Heart left ventricle (tissue), 13 donors: ENCODE data around the gene PLA2G12B.

Source experiments
- POLR2A ChIP-seq, 2 donors: fragments of 450-650 bp; IDR thresholded peaks; one replicate each; pipeline ENCODE4 v1.6.1; 2017; ENCODE audit warnings: antibody characterized with exemption in 2 of 2, mild to moderate bottlenecking in 2 of 2, moderate library complexity in 2 of 2
- TF ChIP-seq, protein P1 (sequence below), 12 donors: fragments of 200-600 bp; sonication (generic) in 4 of 12; IDR thresholded peaks; one replicate each; pipeline versions ENCODE4 v1.5.0 to v1.8.0; 2018 to 2022; ENCODE audit warnings: antibody characterized with exemption in 12 of 12, mild to moderate bottlenecking in 5 of 12
- donor health status: ischemic (EF 13 %, LVEDD 7.1; RV severe dilation, severe dysfunction).
- donor health status: DM: no; HTN: yes; CAD: no.
- donor health status: DM: no; HTN: no; CAD: no.
- donor health status: ischemic (EF 25% LVEDD 6.9; RV normal size, moderate dysfunction).
- donor health status: ischemic (EF 25% LVEDD 5.7; RV mildly dilated, moderate dysfunction).
- donor health status: ischemic (EF 35%, LVEDD 5.7; RV mildly dilated, moderate dysfunction).
- donor health status: nonischemic (EF 11% LVEDD 7.7; RV severe dilation, severe dysfunction).
- donor health status: DM: yes; HTN: yes; CAD: no.
- donor health status: PGD.
- donor health status: ischemic (EF 29% LVEDD 5.4; RV normal size, mild dysfunction).
- donor health status: nonischemic (EF 23%, LVEDD 6.1; RV moderate dilation, normal function).

DNA sequence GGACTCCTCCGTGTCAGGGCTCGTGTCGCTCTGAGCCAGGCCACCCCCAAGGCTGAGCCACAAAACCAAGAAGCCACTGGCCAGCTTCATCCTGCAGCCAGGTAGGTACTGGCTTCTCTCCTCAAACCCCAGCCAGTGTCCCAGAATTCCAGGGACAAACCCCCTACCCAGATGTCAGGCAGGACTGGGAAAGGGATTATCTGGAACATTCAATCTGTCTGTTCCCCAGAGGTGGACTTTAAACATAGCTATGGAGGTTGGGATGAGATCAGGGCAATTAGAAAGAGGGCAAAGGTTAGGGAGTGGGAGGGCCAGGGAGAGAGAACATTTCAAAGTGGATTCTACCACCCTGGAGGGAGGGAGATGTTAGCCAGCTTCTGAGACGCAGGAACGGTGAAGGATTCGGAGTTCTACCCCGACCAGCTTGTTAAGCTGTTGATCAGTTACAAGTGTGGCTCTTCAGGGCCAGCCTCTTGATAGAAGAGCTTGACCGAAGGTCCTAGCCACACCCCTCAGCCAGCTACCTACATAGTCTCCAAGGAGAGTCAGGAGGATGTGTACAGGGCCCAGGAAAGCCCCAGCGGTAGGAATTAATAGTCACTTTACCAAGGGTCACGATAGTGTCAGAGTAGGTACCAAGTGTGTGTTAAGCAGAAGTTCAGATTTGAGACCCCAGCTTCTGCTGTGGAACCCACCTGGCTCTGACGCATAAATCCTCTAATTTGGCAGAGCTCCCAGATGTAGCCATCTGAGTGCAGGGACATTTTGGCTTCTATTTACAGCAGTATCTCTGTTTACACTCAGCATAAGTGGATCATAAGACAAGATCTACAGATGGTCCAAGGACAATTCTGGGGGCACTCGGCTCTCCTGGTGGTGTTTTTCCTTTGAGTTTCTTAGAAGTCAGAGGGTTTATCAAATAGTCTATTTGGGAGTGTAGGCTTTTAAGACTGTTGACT, at the start of gene PLA2G12B:
- TF ChIP-seq, protein P1, sequence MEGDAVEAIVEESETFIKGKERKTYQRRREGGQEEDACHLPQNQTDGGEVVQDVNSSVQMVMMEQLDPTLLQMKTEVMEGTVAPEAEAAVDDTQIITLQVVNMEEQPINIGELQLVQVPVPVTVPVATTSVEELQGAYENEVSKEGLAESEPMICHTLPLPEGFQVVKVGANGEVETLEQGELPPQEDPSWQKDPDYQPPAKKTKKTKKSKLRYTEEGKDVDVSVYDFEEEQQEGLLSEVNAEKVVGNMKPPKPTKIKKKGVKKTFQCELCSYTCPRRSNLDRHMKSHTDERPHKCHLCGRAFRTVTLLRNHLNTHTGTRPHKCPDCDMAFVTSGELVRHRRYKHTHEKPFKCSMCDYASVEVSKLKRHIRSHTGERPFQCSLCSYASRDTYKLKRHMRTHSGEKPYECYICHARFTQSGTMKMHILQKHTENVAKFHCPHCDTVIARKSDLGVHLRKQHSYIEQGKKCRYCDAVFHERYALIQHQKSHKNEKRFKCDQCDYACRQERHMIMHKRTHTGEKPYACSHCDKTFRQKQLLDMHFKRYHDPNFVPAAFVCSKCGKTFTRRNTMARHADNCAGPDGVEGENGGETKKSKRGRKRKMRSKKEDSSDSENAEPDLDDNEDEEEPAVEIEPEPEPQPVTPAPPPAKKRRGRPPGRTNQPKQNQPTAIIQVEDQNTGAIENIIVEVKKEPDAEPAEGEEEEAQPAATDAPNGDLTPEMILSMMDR (IDR thresholded peaks at IDR 0.05), result no peak
- TF ChIP-seq POLR2A (IDR thresholded peaks at IDR 0.05), result no peak
